ENCODE results near the gene GRIN1. TPM values are rescaled to one million over a fixed set of nuclear protein-coding genes. Genes with fewer than 3 reads are reported as not detected.
A peak's percentile ranks its signal among the peaks of the same experiment; 100 is the strongest.

GRIN1 gene
- total and polyA plus RNA-seq, 10 of the 15 experiments (the other 5 are each of a cell fraction or from before 2014, with no cell fraction given) = 0.05 to 0.10 (median 0.06) TPM; not detected in 6

DNA sequence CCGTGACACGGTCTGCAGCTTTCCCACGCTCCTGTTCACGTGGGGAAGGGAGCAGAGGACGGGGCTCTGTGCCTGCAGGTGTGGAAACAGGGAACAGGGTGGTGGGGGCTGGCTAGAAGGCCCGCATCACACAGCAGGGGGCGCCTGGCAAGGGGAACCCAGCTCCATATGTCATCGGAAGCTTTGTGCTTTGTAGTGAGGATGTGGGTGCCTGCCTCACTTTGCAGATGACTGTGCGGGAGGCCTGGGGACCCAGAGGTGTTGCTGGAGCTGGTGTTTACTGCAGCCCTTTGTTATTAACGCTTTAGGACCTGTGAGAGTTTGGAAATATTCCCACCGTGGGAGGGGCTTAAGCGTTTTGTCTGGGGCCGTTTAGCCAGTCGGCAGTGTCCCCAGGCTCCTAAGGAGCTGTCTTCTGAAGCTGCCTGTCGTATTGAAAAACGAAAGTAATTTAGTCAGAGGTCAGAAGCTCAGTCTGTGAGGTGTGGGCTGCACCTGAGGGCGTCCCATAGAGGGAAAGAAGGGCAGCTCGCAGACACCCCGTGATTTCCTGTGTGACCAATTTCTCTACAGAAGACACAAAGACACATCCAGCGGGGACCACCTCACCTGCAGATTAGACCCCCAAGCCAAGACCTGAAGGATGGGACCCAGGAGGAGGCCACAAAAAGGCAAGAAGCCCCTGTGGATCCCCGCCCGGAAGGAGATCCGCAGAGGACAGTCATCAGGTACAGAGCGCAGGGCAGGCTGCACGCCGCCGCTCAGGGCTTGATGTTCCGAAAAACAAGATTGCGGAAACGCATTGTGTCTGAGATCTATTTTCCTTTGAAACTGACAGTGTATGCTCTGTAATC is 43.1 kb upstream of the GRIN1 start:
- no TSS peak for BruUV-seq (replicated peaks)
- ChIA-PET CTCF (interaction anchor here (0.6 to 1.7 kb wide), 23 partner anchors 8 to 310 kb away, joined by 3 to 41 read pairs (median 5); partner anchors contain the start of genes DPP7, MAN1B1, RNF224 and SAPCD2), SMC1A (ENCODE audit: uncharacterized antibody, unreplicated experiment) (interaction anchor here (0.7 to 1.9 kb wide), 15 partner anchors 9 to 129 kb away, joined by 3 to 14 read pairs (median 4); partner anchors contain the start of genes ANAPC2, CYSRT1, MAN1B1 and SAPCD2), POLR2A (interaction anchor here (0.5 to 2.8 kb wide), 21 partner anchors 8 to 145 kb away, joined by 3 to 38 read pairs (median 4); partner anchors contain the start of genes MAN1B1, RNF208, RNF224 and SAPCD2), RAD21 (ENCODE audit: unreplicated experiment) (interaction anchor here (0.6 to 2.0 kb wide), 23 partner anchors 8 to 141 kb away, joined by 3 to 32 read pairs (median 5); partner anchors contain the start of genes ANAPC2, DPP7, MAN1B1 and RNF224)
- H3K9me3 ChIP-seq (replicated peaks; ENCODE audit: control insufficient read depth, insufficient read depth, low read length) = no peaks in the 10 kb centered on the region; the same call in 2 of the 3 replicates
- H3K79me2 ChIP-seq (ENCODE audit: control insufficient read depth, insufficient read depth, low read length) = no peaks in the 10 kb centered on the region
- H3K27me3 ChIP-seq (replicated peaks in 1 of 2; ENCODE audit: control insufficient read depth in 2 of 2, insufficient read depth in 2 of 2, low read length in 1 of 2) = no peaks in the 10 kb centered on the region
- H3K4me2 ChIP-seq (ENCODE audit: control insufficient read depth, insufficient read depth) = peak overlapping the region; percentile 61
- peak overlapping the region; percentile 5; the same call in 1 of the 2 replicates for H3K9ac ChIP-seq (ENCODE audit: control insufficient read depth, insufficient read depth, low read length)
- DNase-seq (ENCODE audit: low read depth, low spot score) (peak; percentile 61), FAIRE-seq (peak; percentile 97), ATAC-seq (peak; percentile 99)
- 30% methylated on average over 30 of the region's 30 CpGs for WGBS (ENCODE audit: insufficient coverage, insufficient replicate concordance, low lambda C conversion rate, missing lambda C conversion rate)
- H3K4me1 ChIP-seq (ENCODE audit: control insufficient read depth, insufficient read depth, low read length) = peaks cover 11% of the 10 kb centered on the region
- peak overlapping the region; percentile 61 for H3K27ac ChIP-seq (ENCODE audit: control insufficient read depth, insufficient read depth)
- H4K20me1 ChIP-seq (ENCODE audit: control insufficient read depth, insufficient read depth) = no peaks in the 10 kb centered on the region
- peak overlapping the region; percentile 49; the same call in 1 of the 2 replicates for H3K4me3 ChIP-seq
- in situ Hi-C loops (cut with MboI) (no loop called here), intact Hi-C loops (cut with micrococcal nuclease; ENCODE audit: unreplicated experiment) (no loop called here)
- H3K36me3 ChIP-seq (ENCODE audit: control insufficient read depth in 2 of 2, insufficient read depth in 2 of 2, low read length in 1 of 2) = peaks cover 8 to 23% of the 10 kb centered on the region in 2 experiments; a peak in 3 of 4 replicates
- H2AFZ ChIP-seq (ENCODE audit: control insufficient read depth, low read depth, low read length) = peak overlapping the region; percentile 64
- TF ChIP-seq JUNB (IDR thresholded peaks at IDR 0.05) (peak; percentile 85), SREBF1 (IDR thresholded peaks at IDR 0.05; ENCODE audit: low read length) (no peak), PAX5 (IDR thresholded peaks at IDR 0.05; ENCODE audit: borderline replicate concordance, low read depth, low read length) (peak; percentile 71; the same call in 1 of the 2 replicates), CEBPB (IDR thresholded peaks at IDR 0.05; ENCODE audit: borderline replicate concordance in 1 of 2, low read depth in 2 of 2, low read length in 2 of 2) (no peak), TBL1XR1 (IDR thresholded peaks at IDR 0.05; ENCODE audit: low read depth, low read length) (0 out of 2 replicates have a peak, but pooled peaks have one; percentile 64), SIN3A (IDR thresholded peaks at IDR 0.05; ENCODE audit: low read depth, low read length) (peak; percentile 73; the same call in 1 of the 2 replicates), ZSCAN29 (IDR thresholded peaks at IDR 0.05) (no peak), CBX3 (IDR thresholded peaks at IDR 0.05; ENCODE audit: borderline replicate concordance, low read depth) (no peak), GABPA (IDR thresholded peaks at IDR 0.05; ENCODE audit: low read depth) (no peak), POLR2AphosphoS5 (IDR thresholded peaks at IDR 0.05; ENCODE audit: low read length) (peak; percentile 52; the same call in 1 of the 2 replicates), POLR2AphosphoS2 (IDR thresholded peaks at IDR 0.05; ENCODE audit: low read depth, low read length) (no peak), CREB1 (IDR thresholded peaks at IDR 0.05; ENCODE audit: low read depth) (peak; percentile 82), SUPT20H (IDR thresholded peaks at IDR 0.05; ENCODE audit: borderline replicate concordance, control insufficient read depth, low read depth, low read length) (no peak), EED (IDR thresholded peaks at IDR 0.05; ENCODE audit: low read depth) (peak; percentile 71)
- TF ChIP-seq, protein P1, sequence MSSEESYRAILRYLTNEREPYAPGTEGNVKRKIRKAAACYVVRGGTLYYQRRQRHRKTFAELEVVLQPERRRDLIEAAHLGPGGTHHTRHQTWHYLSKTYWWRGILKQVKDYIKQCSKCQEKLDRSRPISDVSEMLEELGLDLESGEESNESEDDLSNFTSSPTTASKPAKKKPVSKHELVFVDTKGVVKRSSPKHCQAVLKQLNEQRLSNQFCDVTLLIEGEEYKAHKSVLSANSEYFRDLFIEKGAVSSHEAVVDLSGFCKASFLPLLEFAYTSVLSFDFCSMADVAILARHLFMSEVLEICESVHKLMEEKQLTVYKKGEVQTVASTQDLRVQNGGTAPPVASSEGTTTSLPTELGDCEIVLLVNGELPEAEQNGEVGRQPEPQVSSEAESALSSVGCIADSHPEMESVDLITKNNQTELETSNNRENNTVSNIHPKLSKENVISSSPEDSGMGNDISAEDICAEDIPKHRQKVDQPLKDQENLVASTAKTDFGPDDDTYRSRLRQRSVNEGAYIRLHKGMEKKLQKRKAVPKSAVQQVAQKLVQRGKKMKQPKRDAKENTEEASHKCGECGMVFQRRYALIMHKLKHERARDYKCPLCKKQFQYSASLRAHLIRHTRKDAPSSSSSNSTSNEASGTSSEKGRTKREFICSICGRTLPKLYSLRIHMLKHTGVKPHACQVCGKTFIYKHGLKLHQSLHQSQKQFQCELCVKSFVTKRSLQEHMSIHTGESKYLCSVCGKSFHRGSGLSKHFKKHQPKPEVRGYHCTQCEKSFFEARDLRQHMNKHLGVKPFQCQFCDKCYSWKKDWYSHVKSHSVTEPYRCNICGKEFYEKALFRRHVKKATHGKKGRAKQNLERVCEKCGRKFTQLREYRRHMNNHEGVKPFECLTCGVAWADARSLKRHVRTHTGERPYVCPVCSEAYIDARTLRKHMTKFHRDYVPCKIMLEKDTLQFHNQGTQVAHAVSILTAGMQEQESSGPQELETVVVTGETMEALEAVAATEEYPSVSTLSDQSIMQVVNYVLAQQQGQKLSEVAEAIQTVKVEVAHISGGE (CRISPR knock-in tag; IDR thresholded peaks at IDR 0.05) = no peak
- TF ChIP-seq, protein P2, sequence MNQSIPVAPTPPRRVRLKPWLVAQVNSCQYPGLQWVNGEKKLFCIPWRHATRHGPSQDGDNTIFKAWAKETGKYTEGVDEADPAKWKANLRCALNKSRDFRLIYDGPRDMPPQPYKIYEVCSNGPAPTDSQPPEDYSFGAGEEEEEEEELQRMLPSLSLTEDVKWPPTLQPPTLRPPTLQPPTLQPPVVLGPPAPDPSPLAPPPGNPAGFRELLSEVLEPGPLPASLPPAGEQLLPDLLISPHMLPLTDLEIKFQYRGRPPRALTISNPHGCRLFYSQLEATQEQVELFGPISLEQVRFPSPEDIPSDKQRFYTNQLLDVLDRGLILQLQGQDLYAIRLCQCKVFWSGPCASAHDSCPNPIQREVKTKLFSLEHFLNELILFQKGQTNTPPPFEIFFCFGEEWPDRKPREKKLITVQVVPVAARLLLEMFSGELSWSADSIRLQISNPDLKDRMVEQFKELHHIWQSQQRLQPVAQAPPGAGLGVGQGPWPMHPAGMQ (IDR thresholded peaks at IDR 0.05; ENCODE audit: borderline replicate concordance) = no peak
- TF ChIP-seq, protein P3, sequence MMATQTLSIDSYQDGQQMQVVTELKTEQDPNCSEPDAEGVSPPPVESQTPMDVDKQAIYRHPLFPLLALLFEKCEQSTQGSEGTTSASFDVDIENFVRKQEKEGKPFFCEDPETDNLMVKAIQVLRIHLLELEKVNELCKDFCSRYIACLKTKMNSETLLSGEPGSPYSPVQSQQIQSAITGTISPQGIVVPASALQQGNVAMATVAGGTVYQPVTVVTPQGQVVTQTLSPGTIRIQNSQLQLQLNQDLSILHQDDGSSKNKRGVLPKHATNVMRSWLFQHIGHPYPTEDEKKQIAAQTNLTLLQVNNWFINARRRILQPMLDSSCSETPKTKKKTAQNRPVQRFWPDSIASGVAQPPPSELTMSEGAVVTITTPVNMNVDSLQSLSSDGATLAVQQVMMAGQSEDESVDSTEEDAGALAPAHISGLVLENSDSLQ (IDR thresholded peaks at IDR 0.05) = peak; percentile 24; the same call in 1 of the 2 replicates
